Activated T-cell treated with anti-CD3 and anti-CD28 coated beads, Interleukin-2, amount 50 U/mL, for 48 hours (primary cell): ENCODE results near the gene KLF6.

ENCODE experiments used
- DNase-seq, 2 experiments: peaks; one replicate each; pipeline ENCODE4 v3.0.0-alpha.2; 2020

KLF6 gene

GRCh38 chr10:3808689-3809199 is 23.7 kb upstream of the KLF6 start:
- no peak for DNase-seq

- DNase-seq: no peak
Measured at GRCh38 chr10:3807928-3808496, 23.0 kb upstream of the KLF6 start.

GRCh38 chr10:3807211-3807927 is 22.4 kb upstream of the KLF6 start:
- no peak for DNase-seq

- peak in 1 of 2 experiments; percentile 47 for DNase-seq
Measured at GRCh38 chr10:3806603-3807002, 21.6 kb upstream of the KLF6 start.

- DNase-seq: peak; percentile 65 to 70
Measured at GRCh38 chr10:3805791-3806461, 20.9 kb upstream of the KLF6 start.

- peak; percentile 51 to 54 for DNase-seq
Measured at GRCh38 chr10:3805201-3805790, 20.3 kb upstream of the KLF6 start.

GRCh38 chr10:3803927-3804741 is 19.1 kb upstream of the KLF6 start:
- peak; percentile 74 to 81 for DNase-seq

- peak; percentile 55 to 60 for DNase-seq
Measured at GRCh38 chr10:3803295-3803926, 18.4 kb upstream of the KLF6 start.

- peak in 1 of 2 experiments; percentile 20 for DNase-seq
Measured at GRCh38 chr10:3802526-3803265, 17.7 kb upstream of the KLF6 start.

GRCh38 chr10:3801558-3802192 is 16.7 kb upstream of the KLF6 start:
- DNase-seq: peak in 1 of 2 experiments; percentile 18

GRCh38 chr10:3800586-3800985 is 15.6 kb upstream of the KLF6 start:
- no peak for DNase-seq

- peak in 1 of 2 experiments; percentile 16 for DNase-seq
Measured at GRCh38 chr10:3797750-3798149, 12.7 kb upstream of the KLF6 start.

- DNase-seq: no peak
Measured at GRCh38 chr10:3793553-3793952, 8.5 kb upstream of the KLF6 start.

GRCh38 chr10:3792710-3793219 is 7.8 kb upstream of the KLF6 start:
- no peak for DNase-seq

- DNase-seq: no peak
Measured at GRCh38 chr10:3791974-3792633, 7.1 kb upstream of the KLF6 start.

- no peak for DNase-seq
Measured at GRCh38 chr10:3790858-3791257, 5.8 kb upstream of the KLF6 start.

GRCh38 chr10:3790272-3790671 is 5.3 kb upstream of the KLF6 start:
- DNase-seq: no peak

- DNase-seq: no peak
Measured at GRCh38 chr10:3789621-3790020, 4.6 kb upstream of the KLF6 start.

- DNase-seq: no peak
Measured at GRCh38 chr10:3787816-3788215, 2.8 kb upstream of the KLF6 start.

- no peak for DNase-seq
Measured at GRCh38 chr10:3787016-3787400, 2.0 kb upstream of the KLF6 start.
